Epithelial cell of esophagus (primary cell): ENCODE data around the gene CCDC126.
A peak's percentile ranks its signal among the peaks of the same experiment; 100 is the strongest.

ENCODE experiments used
- DNase-seq: peaks from one replicate; pipeline ENCODE4 v3.0.0; 2010; ENCODE audit warnings: low read depth
- H3K4me3 ChIP-seq: 2 replicates; pipeline ENCODE4 v1.5.1; 2011; ENCODE audit warnings: mild to moderate bottlenecking, low read length, control low read depth
- CTCF ChIP-seq: IDR thresholded peaks from 2 replicates; pipeline ENCODE4 v1.5.1; 2011; ENCODE audit warnings: low read depth, mild to moderate bottlenecking, low read length, control low read depth, inconsistent platforms; ENCODE audit not compliant: insufficient read depth; ENCODE audit errors: missing control alignments

CCDC126 gene

DNA sequence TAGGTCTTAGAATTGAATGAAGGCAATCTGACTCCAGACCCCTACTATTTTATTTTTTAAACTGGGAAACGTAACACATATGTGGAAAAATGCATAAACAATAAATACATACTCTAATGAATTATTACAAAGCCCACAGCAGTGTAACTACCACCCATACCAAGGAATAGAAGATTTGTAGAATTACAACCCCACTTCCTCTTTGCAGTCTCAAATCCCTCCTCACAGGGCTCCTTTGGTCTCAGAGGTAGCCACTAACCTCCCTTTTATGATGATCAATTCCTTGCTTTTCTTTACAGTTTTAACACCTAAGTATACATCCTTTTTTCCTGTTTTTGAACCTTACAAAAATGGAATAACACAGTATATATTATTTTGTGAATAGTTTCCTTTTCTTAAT, 6.7 kb upstream of the CCDC126 start:
- TF ChIP-seq CTCF, result no peak
- DNase-seq, result no peak
- no peak overlapping the region for H3K4me3 ChIP-seq

DNA sequence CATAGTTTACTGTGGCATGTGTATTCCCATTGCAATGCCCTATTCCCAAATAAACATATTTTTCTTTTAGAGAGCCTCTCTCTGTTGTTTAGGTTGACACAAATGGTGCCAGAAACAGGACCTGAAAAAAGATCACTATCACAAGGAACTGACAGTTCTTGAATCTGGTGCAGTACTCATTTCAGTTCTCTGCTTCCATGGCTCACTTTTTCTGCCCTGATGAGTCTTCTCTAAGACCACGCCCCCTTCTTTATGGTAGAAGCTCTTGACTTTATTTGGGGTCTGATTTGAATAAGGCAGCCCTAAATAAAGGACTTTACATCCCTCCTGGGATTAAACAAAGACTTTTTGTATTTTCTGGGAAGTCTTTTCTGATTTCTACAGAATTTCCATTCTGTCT, 3.5 kb upstream of the CCDC126 start:
- H3K4me3 ChIP-seq, result no peak overlapping the region
- no peak for DNase-seq
- TF ChIP-seq CTCF, result no peak

GRCh38 chr7:23594879-23595604, 2.1 kb upstream of the CCDC126 start:
- H3K4me3 ChIP-seq, result no peak overlapping the region
- peak; percentile 85 for DNase-seq

DNA sequence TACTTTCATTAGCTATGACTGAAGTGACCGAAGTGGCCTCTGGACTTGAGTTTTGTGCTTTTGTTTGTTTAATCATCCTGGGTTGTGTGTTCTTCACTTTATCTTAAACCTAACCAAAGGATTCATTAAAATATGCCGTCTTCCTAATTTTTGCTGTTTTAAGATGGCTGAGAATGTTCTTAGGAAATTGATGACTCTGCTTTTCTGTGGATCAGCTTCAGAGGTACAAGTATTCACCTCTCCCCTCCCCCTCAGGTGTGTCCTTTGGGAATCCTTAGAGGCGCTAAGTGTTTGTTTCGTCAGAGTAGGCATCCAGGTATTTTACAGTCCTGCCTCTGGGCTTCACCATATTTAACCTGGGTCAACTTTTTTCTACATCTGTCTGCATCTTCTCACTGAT, 1.1 kb downstream of the CCDC126 start:
- H3K4me3 ChIP-seq, result peak overlapping the region; percentile 66
- no peak for TF ChIP-seq CTCF
- peak; percentile 46 for DNase-seq

More at GRCh38 chr7:23594879-23595604, 2.1 kb upstream of the CCDC126 start:
- no peak for TF ChIP-seq CTCF

DNA sequence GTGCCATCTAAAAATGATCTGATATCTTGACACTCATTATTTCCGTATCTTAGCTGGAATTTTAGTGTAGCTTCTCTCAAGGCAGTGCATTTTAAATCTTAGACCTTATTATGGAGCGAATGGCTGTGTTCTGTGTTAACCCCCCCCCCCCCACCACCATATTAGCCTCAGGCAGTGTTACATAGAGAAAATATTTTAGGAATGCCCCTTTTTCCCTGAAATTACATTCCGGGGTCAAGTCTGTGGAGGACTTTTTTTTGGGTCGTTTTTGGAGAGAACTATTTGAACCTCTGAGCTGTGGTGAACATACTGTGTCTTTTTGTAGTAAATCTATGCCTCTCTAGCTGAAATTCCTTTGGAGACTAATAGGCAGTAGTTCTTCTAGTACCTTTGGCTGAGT, 3.1 kb downstream of the CCDC126 start:
- no peak for DNase-seq
- TF ChIP-seq CTCF, result no peak
- H3K4me3 ChIP-seq, result no peak overlapping the region

DNA sequence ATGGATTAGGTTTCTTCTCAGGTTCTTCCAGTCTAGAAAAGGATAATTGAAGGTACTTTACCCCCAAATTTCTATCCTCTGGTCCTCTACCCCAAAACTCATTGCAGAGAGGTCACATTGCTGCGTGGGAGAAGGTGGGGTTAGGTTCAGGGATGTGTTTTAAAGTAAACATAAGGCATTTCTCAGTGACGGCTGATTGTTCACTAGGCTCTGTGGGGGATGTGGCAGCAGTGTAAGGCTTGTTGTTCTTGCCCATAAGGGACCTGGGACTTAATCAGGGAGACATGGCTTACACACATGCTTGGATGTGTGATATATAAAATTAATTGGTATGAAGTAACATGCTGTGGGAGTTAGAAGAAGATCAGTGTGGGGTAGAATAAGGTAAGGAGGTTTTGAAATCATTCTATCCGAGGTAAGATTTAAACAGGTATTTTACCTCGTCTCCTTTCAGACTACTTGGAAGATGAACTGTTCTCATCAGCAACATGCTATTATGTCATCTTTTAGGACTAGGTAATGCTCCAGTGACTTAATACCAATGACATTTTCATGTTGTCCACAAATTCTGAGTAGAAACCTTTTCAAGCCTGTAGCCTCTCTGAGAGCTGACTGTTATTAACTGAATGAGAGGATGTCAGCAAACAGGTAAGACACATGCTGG, 6.6 kb downstream of the CCDC126 start:
- H3K4me3 ChIP-seq, result no peak overlapping the region
- no peak for TF ChIP-seq CTCF

DNA sequence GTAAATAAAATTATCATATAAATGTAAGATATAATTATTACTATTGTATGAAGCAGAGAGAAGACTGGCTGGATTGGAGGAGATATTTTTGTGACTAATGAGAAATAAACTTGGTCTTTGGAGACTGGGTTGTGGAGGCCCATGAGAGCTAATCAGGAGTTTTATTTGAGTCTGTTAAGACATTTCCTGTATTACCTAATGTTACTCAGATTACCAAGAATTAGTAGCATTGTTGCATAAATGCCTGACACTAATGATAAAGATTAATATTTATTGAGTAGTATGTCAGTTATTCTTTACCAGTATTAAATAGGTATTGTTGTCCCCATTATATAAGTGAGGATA, 7.1 kb downstream of the CCDC126 start:
- peak; percentile 34 for DNase-seq
- TF ChIP-seq CTCF, result no peak
- H3K4me3 ChIP-seq, result no peak overlapping the region

More for the DNA sequence above, 6.6 kb downstream of the CCDC126 start:
- no peak for DNase-seq
